ENCODE results near the gene TP53INP2.

DNA sequence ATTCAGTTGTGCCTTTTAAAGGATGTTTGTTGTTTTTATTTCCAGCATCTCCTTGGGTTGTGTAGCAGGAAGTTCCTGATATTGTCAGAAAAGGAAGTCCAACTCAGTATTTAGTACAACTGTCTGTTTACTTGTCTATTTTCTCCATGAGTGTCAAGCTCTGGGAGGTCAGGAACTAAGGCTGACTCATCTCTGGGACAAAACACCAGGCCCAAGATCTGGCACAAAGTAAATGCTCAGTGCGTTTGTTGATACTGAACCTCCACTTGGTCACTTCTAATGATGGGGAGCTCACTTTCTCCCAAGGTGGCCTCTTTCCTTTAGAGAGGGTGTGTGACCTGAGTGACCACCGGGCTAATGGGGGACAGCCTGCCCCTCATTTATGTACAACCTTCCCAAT, 14.7 kb upstream of the TP53INP2 start:
- TF ChIP-seq, protein P1, sequence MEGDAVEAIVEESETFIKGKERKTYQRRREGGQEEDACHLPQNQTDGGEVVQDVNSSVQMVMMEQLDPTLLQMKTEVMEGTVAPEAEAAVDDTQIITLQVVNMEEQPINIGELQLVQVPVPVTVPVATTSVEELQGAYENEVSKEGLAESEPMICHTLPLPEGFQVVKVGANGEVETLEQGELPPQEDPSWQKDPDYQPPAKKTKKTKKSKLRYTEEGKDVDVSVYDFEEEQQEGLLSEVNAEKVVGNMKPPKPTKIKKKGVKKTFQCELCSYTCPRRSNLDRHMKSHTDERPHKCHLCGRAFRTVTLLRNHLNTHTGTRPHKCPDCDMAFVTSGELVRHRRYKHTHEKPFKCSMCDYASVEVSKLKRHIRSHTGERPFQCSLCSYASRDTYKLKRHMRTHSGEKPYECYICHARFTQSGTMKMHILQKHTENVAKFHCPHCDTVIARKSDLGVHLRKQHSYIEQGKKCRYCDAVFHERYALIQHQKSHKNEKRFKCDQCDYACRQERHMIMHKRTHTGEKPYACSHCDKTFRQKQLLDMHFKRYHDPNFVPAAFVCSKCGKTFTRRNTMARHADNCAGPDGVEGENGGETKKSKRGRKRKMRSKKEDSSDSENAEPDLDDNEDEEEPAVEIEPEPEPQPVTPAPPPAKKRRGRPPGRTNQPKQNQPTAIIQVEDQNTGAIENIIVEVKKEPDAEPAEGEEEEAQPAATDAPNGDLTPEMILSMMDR (IDR thresholded peaks at IDR 0.05): no peak
- no peak for TF ChIP-seq POLR2A (IDR thresholded peaks at IDR 0.05)
